B cell (primary cell): ENCODE data around the gene TPCN2. TPM values are rescaled to one million over a fixed set of nuclear protein-coding genes. Genes with fewer than 3 reads are reported as not detected.

Experiments
- ATAC-seq: fragments of 200-7000 bp; cut with Tn5 transposase; one replicate; pipeline ENCODE4 v1.10.0; 2021; ENCODE audit warnings: low read depth, mild to moderate bottlenecking, moderate number of reproducible peaks, moderate library complexity
- CTCF ChIA-PET: fragments of 350-600 bp; sonication (Branson Sonifier 250); formaldehyde crosslinking; loops from one replicate; lab custom pipeline; 2021; ENCODE audit warnings: antibody characterized with exemption, inconsistent platforms; lab: Charles Lee
- POLR2A ChIA-PET: fragments of 350-600 bp; sonication (Branson Sonifier 250); formaldehyde crosslinking; loops from one replicate; lab custom pipeline; 2021; ENCODE audit warnings: antibody characterized with exemption; lab: Charles Lee
- DNase-seq: peaks from one replicate; pipeline ENCODE4 v3.0.0; 2013
- H2AFZ ChIP-seq: 2 replicates; pipeline ENCODE4 v1.6.1; 2012; ENCODE audit warnings: mild to moderate bottlenecking, low read depth, low read length; ENCODE audit not compliant: insufficient read depth, poor library complexity, severe bottlenecking
- H3K27ac ChIP-seq, 2 donors: 1 replicate in 1 of 2; 2 replicates in 1 of 2; pipeline ENCODE4 v1.5.1; 2012 to 2013; ENCODE audit warnings: low read length in 2 of 2, mild to moderate bottlenecking in 2 of 2, moderate library complexity in 1 of 2
- H3K27me3 ChIP-seq, 4 experiments: fragments of 200-600 bp in 1 of 4; sonication (generic) in 1 of 4; replicated peaks in 1 of 4; 1 replicate in 2 of 4; 2 replicates in 2 of 4; pipeline versions ENCODE4 v1.6.1 to v1.7.0; 2013 to 2016; ENCODE audit warnings: low read length in 3 of 4, mild to moderate bottlenecking in 2 of 4, mixed read lengths in 1 of 4, moderate library complexity in 1 of 4; ENCODE audit not compliant: insufficient read depth in 4 of 4, control insufficient read depth in 3 of 4; ENCODE audit errors: control extremely low read depth in 1 of 4
- H3K36me3 ChIP-seq, 2 experiments: replicated peaks in 1 of 2; 1 replicate in 1 of 2; 2 replicates in 1 of 2; pipeline versions ENCODE4 v1.6.1 to v1.7.1; 2013; ENCODE audit warnings: low read length in 1 of 2; ENCODE audit not compliant: insufficient read depth in 2 of 2, control insufficient read depth in 1 of 2; ENCODE audit errors: control extremely low read depth in 1 of 2, extremely low read depth in 1 of 2
- H3K4me1 ChIP-seq, 2 donors: fragments of 200-600 bp in 1 of 2; sonication (generic) in 1 of 2; 1 replicate in 1 of 2; 2 replicates in 1 of 2; pipeline versions ENCODE4 v1.5.1 to v1.6.1; 2013 to 2017; ENCODE audit warnings: low read length in 2 of 2; ENCODE audit not compliant: control insufficient read depth in 2 of 2, insufficient read depth in 2 of 2
- H3K4me2 ChIP-seq: replicated peaks from 2 replicates; pipeline ENCODE3; 2012; ENCODE audit warnings: mild to moderate bottlenecking, low read depth, low read length; ENCODE audit not compliant: poor library complexity, severe bottlenecking
- H3K4me3 ChIP-seq, 5 experiments: fragments of 200-600 bp in 1 of 5; sonication (generic) in 1 of 5; 1 replicate in 3 of 5; 2 replicates in 2 of 5; pipeline versions ENCODE4 v1.5.1 to v1.7.0; 2011 to 2016; ENCODE audit warnings: low read length in 4 of 5, mild to moderate bottlenecking in 4 of 5, low read depth in 2 of 5, control low read depth in 1 of 5, moderate library complexity in 1 of 5; ENCODE audit not compliant: insufficient read depth in 1 of 5; ENCODE audit errors: control extremely low read depth in 1 of 5, extremely low read depth in 1 of 5
- H3K79me2 ChIP-seq: fragments of 200-600 bp; sonication (generic); one replicate; pipeline ENCODE4 v1.6.0; 2016; ENCODE audit warnings: low read length; ENCODE audit not compliant: control insufficient read depth, insufficient read depth
- H3K9ac ChIP-seq: fragments of 200-600 bp; sonication (generic); 2 replicates; pipeline ENCODE4 v1.6.1; 2017; ENCODE audit warnings: mild to moderate bottlenecking, low read length, moderate library complexity
- H3K9me3 ChIP-seq, 3 donors: one replicate each; pipeline versions ENCODE4 v1.6.1 to v1.7.1; 2013; ENCODE audit warnings: low read length in 2 of 3; ENCODE audit not compliant: control insufficient read depth in 2 of 3, insufficient read depth in 1 of 3; ENCODE audit errors: control extremely low read depth in 1 of 3
- H4K20me1 ChIP-seq: 2 replicates; pipeline ENCODE4 v1.6.0; 2012; ENCODE audit warnings: mild to moderate bottlenecking, low read length; ENCODE audit not compliant: insufficient read depth, control insufficient read depth, poor library complexity, severe bottlenecking
- H3K27ac Mint-ChIP-seq: one replicate; pipeline ENCODE4 v1.8.0; 2021; ENCODE audit warnings: mixed read lengths
- H3K27me3 Mint-ChIP-seq: one replicate; pipeline ENCODE4 v1.8.0; 2021; ENCODE audit warnings: mixed read lengths
- H3K4me1 Mint-ChIP-seq: one replicate; pipeline ENCODE4 v1.8.0; 2021; ENCODE audit warnings: mixed read lengths
- H3K4me3 Mint-ChIP-seq: one replicate; pipeline ENCODE4 v1.8.0; 2021; ENCODE audit warnings: mixed read lengths
- H3K9me3 Mint-ChIP-seq: one replicate; pipeline ENCODE4 v1.8.0; 2022; ENCODE audit warnings: mixed read lengths; ENCODE audit not compliant: insufficient read depth
- EZH2 ChIP-seq: IDR thresholded peaks from 2 replicates; pipeline ENCODE4 v1.6.1; 2012; ENCODE audit warnings: borderline replicate concordance, low read depth, mild to moderate bottlenecking, moderate library complexity, low read length; ENCODE audit not compliant: insufficient read depth, poor library complexity, severe bottlenecking
- WGBS: methylation state at CpG from one replicate; pipeline ENCODE4 v1.1.5; 2013; ENCODE audit warnings: missing lambda C conversion rate; ENCODE audit not compliant: insufficient coverage; 5-methylcytosine and 5-hydroxymethylcytosine counted together
- intact Hi-C: fragments of 100-400 bp; cut with micrococcal nuclease; formaldehyde crosslinking; loops from one replicate; pipeline ENCODE4 v1.10.0; 2022
- polyA plus RNA-seq: library from polyadenylated mRNA; depleted of rRNA; stranded (reverse); fragments of >200 nt; gene quantifications from 2 replicates; pipeline ENCODE4 v1.2.3, GENCODE V29; 2012
- total RNA-seq, 2 donors: library from RNA; stranded (reverse); fragments of 120-200 nt in 1 of 2; gene quantifications; 1 replicate in 1 of 2; 2 replicates in 1 of 2; pipeline versions ENCODE4 v1.2.3 to v1.2.4, GENCODE V29; 2013 to 2022
- TF ChIP-seq, protein P1 (sequence below): fragments of 200-600 bp; IDR thresholded peaks from one replicate; pipeline ENCODE4 v1.8.0; 2022; ENCODE audit warnings: antibody characterized with exemption, mild to moderate bottlenecking

TPCN2 gene
- total and polyA plus RNA-seq, 2 donors (not counting 1 experiment from before 2014, with no cell fraction given): 16.8 to 71.4 TPM

DNA sequence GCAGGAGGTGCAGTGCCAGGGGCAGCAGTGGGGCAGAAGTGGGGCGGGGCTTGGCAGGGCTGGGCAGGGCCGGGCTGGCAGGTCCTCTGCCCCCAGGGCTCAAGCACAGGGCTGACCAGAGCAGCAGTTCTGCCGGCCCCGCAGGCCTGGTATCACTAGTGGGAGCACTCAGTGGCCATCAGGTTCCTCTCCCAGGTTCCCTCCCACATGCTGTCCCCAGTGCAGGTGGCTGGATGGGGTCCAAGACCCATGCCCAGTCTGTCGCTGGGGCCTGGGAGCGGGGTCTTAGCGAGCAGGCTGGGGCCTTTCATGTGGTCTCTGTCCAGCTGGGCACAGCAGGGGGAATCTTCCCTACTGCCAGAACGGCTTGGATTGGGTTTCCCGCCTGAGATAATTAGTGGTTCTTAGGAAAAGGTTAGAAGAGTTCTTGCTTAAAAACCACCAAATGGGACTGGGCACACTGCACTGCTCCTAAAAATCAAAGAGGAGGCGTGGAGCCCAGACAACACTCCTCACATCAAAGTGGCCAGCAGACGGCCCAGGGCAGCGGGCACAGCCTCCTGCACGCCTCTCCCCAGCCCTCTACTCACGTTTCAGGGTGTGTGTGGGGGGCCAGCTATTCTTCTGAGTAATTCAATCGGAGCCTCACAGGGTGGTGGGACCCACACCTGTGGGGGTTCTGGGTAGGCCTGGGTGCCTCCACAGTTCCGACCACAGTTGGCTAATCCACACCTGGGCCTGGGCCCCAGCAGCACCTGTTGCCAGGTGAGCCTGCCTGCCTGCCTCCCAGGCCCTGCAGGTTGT is 45.6 kb downstream of the TPCN2 start:
- intact Hi-C loops: no loop called here

DNA sequence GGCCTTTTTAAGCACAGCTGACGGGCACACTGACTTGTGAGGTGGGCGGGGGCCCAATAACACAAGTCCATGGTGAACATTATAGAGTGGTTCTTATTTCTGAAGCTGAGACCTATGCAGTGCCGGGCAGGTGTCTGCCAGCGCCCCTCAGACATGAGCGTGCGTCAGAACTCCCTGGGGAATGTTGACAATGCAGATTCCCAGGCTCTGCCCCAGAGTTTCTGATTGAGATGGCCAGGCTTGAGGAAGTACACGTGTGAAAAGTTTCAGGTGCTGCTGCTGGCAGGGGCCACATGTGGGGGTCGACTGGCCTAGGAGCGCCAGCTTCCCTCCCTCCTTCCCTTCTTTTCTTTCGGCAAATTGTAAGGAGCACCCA is 46.2 kb downstream of the TPCN2 start:
- H4K20me1 ChIP-seq: no peaks in the 10 kb centered on the region
- no peak overlapping the region for H3K9ac ChIP-seq
- ChIA-PET POLR2A (no interaction called here), CTCF (no interaction called here)
- WGBS: 80% methylated on average over 8 of the region's 10 CpGs
- ATAC-seq (no peak), DNase-seq (no peak)
- intact Hi-C loops: no loop called here
- Mint-ChIP-seq H3K27me3 (peaks cover under 1% of the 10 kb centered on the region), H3K4me3 (no peak overlapping the region), H3K4me1 (no peaks in the 10 kb centered on the region), H3K27ac (no peak overlapping the region), H3K9me3 (no peaks in the 10 kb centered on the region)
- no peak overlapping the region for H3K4me3 ChIP-seq
- TF ChIP-seq, protein P1, sequence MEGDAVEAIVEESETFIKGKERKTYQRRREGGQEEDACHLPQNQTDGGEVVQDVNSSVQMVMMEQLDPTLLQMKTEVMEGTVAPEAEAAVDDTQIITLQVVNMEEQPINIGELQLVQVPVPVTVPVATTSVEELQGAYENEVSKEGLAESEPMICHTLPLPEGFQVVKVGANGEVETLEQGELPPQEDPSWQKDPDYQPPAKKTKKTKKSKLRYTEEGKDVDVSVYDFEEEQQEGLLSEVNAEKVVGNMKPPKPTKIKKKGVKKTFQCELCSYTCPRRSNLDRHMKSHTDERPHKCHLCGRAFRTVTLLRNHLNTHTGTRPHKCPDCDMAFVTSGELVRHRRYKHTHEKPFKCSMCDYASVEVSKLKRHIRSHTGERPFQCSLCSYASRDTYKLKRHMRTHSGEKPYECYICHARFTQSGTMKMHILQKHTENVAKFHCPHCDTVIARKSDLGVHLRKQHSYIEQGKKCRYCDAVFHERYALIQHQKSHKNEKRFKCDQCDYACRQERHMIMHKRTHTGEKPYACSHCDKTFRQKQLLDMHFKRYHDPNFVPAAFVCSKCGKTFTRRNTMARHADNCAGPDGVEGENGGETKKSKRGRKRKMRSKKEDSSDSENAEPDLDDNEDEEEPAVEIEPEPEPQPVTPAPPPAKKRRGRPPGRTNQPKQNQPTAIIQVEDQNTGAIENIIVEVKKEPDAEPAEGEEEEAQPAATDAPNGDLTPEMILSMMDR: no peak
- TF ChIP-seq EZH2: no peak
- no peak overlapping the region for H3K27ac ChIP-seq
- no peaks in the 10 kb centered on the region for H3K79me2 ChIP-seq
- no peaks in the 10 kb centered on the region for H3K4me1 ChIP-seq
- peaks cover 0 to 5% (median 0%) of the 10 kb centered on the region in 3 donors for H3K9me3 ChIP-seq
- no peaks in the 10 kb centered on the region for H3K27me3 ChIP-seq
- peaks cover 0 to 7% of the 10 kb centered on the region in 2 experiments for H3K36me3 ChIP-seq
- H3K4me2 ChIP-seq: no peak overlapping the region
- no peak overlapping the region for H2AFZ ChIP-seq

More for the DNA sequence above, 45.6 kb downstream of the TPCN2 start:
- no peak for TF ChIP-seq EZH2
- TF ChIP-seq, protein P1: no peak
- no peak for ATAC-seq
- H3K27ac ChIP-seq: no peak overlapping the region
- no peak overlapping the region for H3K4me3 ChIP-seq
- Mint-ChIP-seq H3K4me1 (no peaks in the 10 kb centered on the region), H3K9me3 (no peaks in the 10 kb centered on the region), H3K27me3 (no peaks in the 10 kb centered on the region), H3K27ac (no peak overlapping the region), H3K4me3 (no peak overlapping the region)
- WGBS: 85% methylated on average over 11 of the region's 16 CpGs
- peaks cover 0 to 7% of the 10 kb centered on the region in 2 experiments for H3K36me3 ChIP-seq
- ChIA-PET POLR2A (no interaction called here), CTCF (no interaction called here)
- no peak overlapping the region for H3K4me2 ChIP-seq
- no peak overlapping the region for H2AFZ ChIP-seq
- H3K4me1 ChIP-seq: no peaks in the 10 kb centered on the region
- H3K79me2 ChIP-seq: no peaks in the 10 kb centered on the region
- no peaks in the 10 kb centered on the region for H4K20me1 ChIP-seq
- H3K9me3 ChIP-seq: peaks cover 0 to 5% (median 0%) of the 10 kb centered on the region in 3 donors
- DNase-seq: peak; percentile 37
- H3K27me3 ChIP-seq: no peaks in the 10 kb centered on the region
- H3K9ac ChIP-seq: no peak overlapping the region
